ENCODE measurements around the gene SLC9A7.

The SLC9A7 gene

DNA sequence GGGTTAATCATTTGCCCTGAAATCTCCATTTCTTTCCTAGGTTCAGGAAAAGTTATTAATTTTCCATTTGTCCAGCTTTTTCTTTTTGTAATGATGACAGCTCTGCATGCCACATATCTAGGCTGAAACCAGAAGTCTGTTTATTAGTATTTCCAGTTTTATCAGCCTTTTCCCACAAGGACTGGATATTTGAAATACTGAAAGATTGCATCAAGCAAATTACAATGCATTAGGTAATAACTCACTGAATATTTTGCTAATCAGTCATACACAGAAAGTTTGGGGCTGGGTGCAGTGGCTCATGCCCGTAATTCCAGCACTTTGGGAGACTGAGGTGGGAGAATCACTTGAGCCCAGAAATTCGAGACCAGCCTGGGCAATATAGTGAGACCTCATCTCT, 21.5 kb downstream of the SLC9A7 start:
- H2AFZ ChIP-seq (ENCODE audit: low read depth): no peak overlapping the region
- TF ChIP-seq, protein P1, sequence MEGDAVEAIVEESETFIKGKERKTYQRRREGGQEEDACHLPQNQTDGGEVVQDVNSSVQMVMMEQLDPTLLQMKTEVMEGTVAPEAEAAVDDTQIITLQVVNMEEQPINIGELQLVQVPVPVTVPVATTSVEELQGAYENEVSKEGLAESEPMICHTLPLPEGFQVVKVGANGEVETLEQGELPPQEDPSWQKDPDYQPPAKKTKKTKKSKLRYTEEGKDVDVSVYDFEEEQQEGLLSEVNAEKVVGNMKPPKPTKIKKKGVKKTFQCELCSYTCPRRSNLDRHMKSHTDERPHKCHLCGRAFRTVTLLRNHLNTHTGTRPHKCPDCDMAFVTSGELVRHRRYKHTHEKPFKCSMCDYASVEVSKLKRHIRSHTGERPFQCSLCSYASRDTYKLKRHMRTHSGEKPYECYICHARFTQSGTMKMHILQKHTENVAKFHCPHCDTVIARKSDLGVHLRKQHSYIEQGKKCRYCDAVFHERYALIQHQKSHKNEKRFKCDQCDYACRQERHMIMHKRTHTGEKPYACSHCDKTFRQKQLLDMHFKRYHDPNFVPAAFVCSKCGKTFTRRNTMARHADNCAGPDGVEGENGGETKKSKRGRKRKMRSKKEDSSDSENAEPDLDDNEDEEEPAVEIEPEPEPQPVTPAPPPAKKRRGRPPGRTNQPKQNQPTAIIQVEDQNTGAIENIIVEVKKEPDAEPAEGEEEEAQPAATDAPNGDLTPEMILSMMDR (conservative IDR thresholded peaks at IDR 0.05; ENCODE audit: low read depth, low read length): no peak
- H3K4me1 ChIP-seq (ENCODE audit: low read depth, poor library complexity, severe bottlenecking): no peaks in the 10 kb centered on the region
- no peaks in the 10 kb centered on the region for H3K36me3 ChIP-seq (ENCODE audit: insufficient read depth)
- no peaks in the 10 kb centered on the region for H3K27me3 ChIP-seq (ENCODE audit: insufficient read depth, low read depth)
- H3K9ac ChIP-seq: no peak overlapping the region
- H4K20me1 ChIP-seq (ENCODE audit: insufficient read depth): no peaks in the 10 kb centered on the region
- H3K79me2 ChIP-seq (ENCODE audit: insufficient read depth, low read depth): no peaks in the 10 kb centered on the region
- no peak overlapping the region for H3K27ac ChIP-seq
- no peak overlapping the region for H3K4me2 ChIP-seq
- H3K4me3 ChIP-seq (IDR thresholded peaks at IDR 0.05; ENCODE audit: insufficient read depth, low read depth, low read length): no peak overlapping the region

GRCh38 chrX:46737041-46737440, 21.9 kb downstream of the SLC9A7 start:
- Histone ChIP-seq H3K9ac (no peak overlapping the region), H4K20me1 (ENCODE audit: insufficient read depth) (no peaks in the 10 kb centered on the region), H3K4me1 (ENCODE audit: low read depth, poor library complexity, severe bottlenecking) (no peaks in the 10 kb centered on the region), H3K4me2 (no peak overlapping the region), H3K27me3 (ENCODE audit: insufficient read depth, low read depth) (no peaks in the 10 kb centered on the region), H3K79me2 (ENCODE audit: insufficient read depth, low read depth) (no peaks in the 10 kb centered on the region), H3K27ac (no peak overlapping the region), H3K4me3 (IDR thresholded peaks at IDR 0.05; ENCODE audit: insufficient read depth, low read depth, low read length) (no peak overlapping the region), H3K36me3 (ENCODE audit: insufficient read depth) (no peaks in the 10 kb centered on the region), H2AFZ (ENCODE audit: low read depth) (no peak overlapping the region)
- TF ChIP-seq, protein P1 (conservative IDR thresholded peaks at IDR 0.05; ENCODE audit: low read depth, low read length): no peak

- Histone ChIP-seq H3K9ac (no peak overlapping the region), H3K36me3 (ENCODE audit: insufficient read depth) (no peaks in the 10 kb centered on the region), H4K20me1 (ENCODE audit: insufficient read depth) (no peaks in the 10 kb centered on the region), H3K27me3 (ENCODE audit: insufficient read depth, low read depth) (no peaks in the 10 kb centered on the region), H3K79me2 (ENCODE audit: insufficient read depth, low read depth) (no peaks in the 10 kb centered on the region), H2AFZ (ENCODE audit: low read depth) (no peak overlapping the region), H3K4me2 (no peak overlapping the region), H3K4me3 (IDR thresholded peaks at IDR 0.05; ENCODE audit: insufficient read depth, low read depth, low read length) (no peak overlapping the region), H3K4me1 (ENCODE audit: low read depth, poor library complexity, severe bottlenecking) (no peaks in the 10 kb centered on the region), H3K27ac (no peak overlapping the region)
- TF ChIP-seq, protein P1 (conservative IDR thresholded peaks at IDR 0.05; ENCODE audit: low read depth, low read length): no peak
Measured at GRCh38 chrX:46735622-46736021, 23.3 kb downstream of the SLC9A7 start.

GRCh38 chrX:46733226-46733625, 25.7 kb downstream of the SLC9A7 start:
- Histone ChIP-seq H2AFZ (ENCODE audit: low read depth) (no peak overlapping the region), H3K4me3 (IDR thresholded peaks at IDR 0.05; ENCODE audit: insufficient read depth, low read depth, low read length) (no peak overlapping the region), H3K36me3 (ENCODE audit: insufficient read depth) (no peaks in the 10 kb centered on the region), H4K20me1 (ENCODE audit: insufficient read depth) (no peaks in the 10 kb centered on the region), H3K9ac (no peak overlapping the region), H3K79me2 (ENCODE audit: insufficient read depth, low read depth) (no peaks in the 10 kb centered on the region), H3K27ac (no peak overlapping the region), H3K4me1 (ENCODE audit: low read depth, poor library complexity, severe bottlenecking) (no peaks in the 10 kb centered on the region), H3K27me3 (ENCODE audit: insufficient read depth, low read depth) (no peaks in the 10 kb centered on the region), H3K4me2 (no peak overlapping the region)
- TF ChIP-seq, protein P1 (conservative IDR thresholded peaks at IDR 0.05; ENCODE audit: low read depth, low read length): no peak

Data from KMS-11 (cell line).